Measurements from ENCODE around the gene RHOC. TPM values are rescaled to one million over a fixed set of nuclear protein-coding genes. Genes with fewer than 3 reads are reported as not detected.
A peak's percentile ranks its signal among the peaks of the same experiment; 100 is the strongest.
"Not testable (repeated sequence)": the region's sequence is repeated elsewhere in the genome, so short reads cannot be mapped to it uniquely, and the experiment has no call there.

RHOC gene
- total and polyA plus RNA-seq, 8 donors: 44.0 to 105 (median 73.8) TPM

GRCh38 chr1:112727716-112728115, 20.8 kb upstream of the RHOC start:
- Histone ChIP-seq H3K36me3 (no peaks in the 10 kb centered on the region), H3K4me3 (no peak overlapping the region), H3K4me1 (no peaks in the 10 kb centered on the region), H3K27ac (no peak overlapping the region), H3K9me3 (no peaks in the 10 kb centered on the region), H3K27me3 (no peaks in the 10 kb centered on the region)
- no peak for FAIRE-seq
- TF ChIP-seq, protein P1, sequence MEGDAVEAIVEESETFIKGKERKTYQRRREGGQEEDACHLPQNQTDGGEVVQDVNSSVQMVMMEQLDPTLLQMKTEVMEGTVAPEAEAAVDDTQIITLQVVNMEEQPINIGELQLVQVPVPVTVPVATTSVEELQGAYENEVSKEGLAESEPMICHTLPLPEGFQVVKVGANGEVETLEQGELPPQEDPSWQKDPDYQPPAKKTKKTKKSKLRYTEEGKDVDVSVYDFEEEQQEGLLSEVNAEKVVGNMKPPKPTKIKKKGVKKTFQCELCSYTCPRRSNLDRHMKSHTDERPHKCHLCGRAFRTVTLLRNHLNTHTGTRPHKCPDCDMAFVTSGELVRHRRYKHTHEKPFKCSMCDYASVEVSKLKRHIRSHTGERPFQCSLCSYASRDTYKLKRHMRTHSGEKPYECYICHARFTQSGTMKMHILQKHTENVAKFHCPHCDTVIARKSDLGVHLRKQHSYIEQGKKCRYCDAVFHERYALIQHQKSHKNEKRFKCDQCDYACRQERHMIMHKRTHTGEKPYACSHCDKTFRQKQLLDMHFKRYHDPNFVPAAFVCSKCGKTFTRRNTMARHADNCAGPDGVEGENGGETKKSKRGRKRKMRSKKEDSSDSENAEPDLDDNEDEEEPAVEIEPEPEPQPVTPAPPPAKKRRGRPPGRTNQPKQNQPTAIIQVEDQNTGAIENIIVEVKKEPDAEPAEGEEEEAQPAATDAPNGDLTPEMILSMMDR (IDR thresholded peaks at IDR 0.05): no peak
- no peak for DNase-seq
- ATAC-seq: no peak
- intact Hi-C loops (cut with DNase I): no loop called here
- 50 to 70% methylated on average over 2 of the region's 2 CpGs for WGBS, 2 donors

DNA sequence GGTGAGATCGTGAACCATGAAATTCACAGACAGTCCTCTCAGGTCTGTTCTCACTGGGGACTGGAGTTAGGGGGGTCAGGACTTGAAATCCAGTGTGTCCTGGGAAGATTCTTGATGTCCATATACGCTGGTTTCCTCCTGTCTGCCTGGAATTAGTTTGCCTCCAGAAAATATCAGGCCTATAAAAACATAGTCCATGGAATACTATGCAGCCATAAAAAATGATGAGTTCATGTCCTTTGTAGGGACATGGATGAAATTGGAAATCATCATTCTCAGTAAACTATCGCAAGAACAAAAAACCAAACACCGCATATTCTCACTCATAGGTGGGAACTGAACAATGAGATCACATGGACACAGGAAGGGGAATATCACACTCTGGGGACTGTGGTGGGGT, 17.3 kb upstream of the RHOC start:
- not testable (repeated sequence) for ATAC-seq, H3K27me3 ChIP-seq, DNase-seq, H3K4me1 ChIP-seq, H3K27ac ChIP-seq, H3K36me3 ChIP-seq, H3K4me3 ChIP-seq, FAIRE-seq, H3K9me3 ChIP-seq
- 86 to 93% methylated on average over 2 of the region's 4 CpGs for WGBS, 2 donors
- intact Hi-C loops (cut with DNase I): loop anchor here in 1 of 3 donors (5.0 kb wide), 1 partner anchor 78 kb away; no protein-coding TSS in a partner anchor

DNA sequence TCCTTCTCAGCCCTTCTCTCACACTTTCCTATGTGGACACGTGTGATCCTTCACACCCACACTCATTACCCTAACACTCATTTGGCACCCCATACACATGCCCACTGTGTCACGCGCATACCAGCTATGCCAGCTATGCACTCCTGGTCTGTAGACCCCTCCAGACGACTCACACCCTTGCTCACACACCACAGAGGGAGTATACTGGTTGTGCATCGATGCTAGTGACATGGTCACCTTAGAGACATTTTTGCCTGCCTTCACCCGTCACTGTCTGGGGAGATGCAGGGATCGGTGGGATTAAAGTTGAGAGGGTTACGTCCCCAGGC, 16.5 kb upstream of the RHOC start:
- no peak for ATAC-seq
- H3K27ac ChIP-seq: no peak overlapping the region
- H3K4me3 ChIP-seq: no peak overlapping the region
- H3K9me3 ChIP-seq: no peaks in the 10 kb centered on the region
- no peak for FAIRE-seq
- 77 to 85% methylated on average over 8 of the region's 8 CpGs for WGBS, 2 donors
- H3K4me1 ChIP-seq: peaks cover 0 to 3% (median 0%) of the 10 kb centered on the region in 3 donors
- DNase-seq: no peak
- H3K27me3 ChIP-seq: no peaks in the 10 kb centered on the region
- intact Hi-C loops (cut with DNase I): loop anchor here in 1 of 3 donors (5.0 kb wide), 1 partner anchor 79 kb away; no protein-coding TSS in a partner anchor
- no peaks in the 10 kb centered on the region for H3K36me3 ChIP-seq
- TF ChIP-seq, protein P1 (IDR thresholded peaks at IDR 0.05): no peak

DNA sequence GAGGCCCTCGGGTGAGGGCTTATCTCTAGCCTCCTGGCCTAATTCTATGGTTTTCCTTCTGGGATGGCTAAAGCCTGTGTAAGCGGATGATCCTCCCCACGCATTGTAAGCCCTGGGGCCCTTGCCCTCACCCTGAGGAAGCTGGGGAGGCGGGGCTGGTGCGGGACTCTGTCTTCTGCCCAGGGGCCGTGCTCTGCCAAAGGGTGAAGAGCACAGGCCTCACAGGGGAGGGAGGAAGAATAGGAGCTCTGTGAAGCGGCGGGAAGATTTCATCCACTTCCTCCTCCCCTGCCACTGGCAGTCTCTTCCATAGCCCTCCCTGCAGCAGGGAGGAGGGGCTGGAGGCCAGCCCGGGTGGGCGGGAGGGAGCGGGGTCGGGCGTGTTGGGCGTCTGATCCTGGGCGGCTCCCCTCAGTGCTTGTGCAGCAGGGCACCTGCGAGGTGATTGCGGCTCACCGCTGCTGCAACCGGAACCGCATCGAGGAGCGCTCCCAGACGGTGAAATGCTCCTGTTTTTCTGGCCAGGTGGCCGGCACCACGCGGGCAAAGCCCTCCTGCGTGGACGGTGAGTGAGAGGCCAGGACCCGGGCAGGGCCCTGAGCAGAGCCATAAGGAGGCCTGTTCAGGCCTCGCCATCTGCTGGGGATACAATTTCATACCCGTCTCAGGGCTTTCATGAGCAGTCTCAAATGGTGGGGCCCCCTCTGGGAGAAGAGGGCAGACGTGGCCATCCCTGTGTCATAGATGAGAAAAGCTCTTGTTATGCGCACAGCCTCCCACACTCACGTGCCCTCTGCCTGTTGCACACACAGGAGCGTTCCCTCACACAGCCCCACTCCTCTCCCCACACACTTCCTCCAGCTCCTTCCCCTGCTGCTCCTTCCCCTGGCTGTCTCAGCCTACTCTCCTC, 15.9 kb upstream of the RHOC start:
- 48 to 51% methylated on average over 35 of the region's 35 CpGs for WGBS, 2 donors
- FAIRE-seq: no peak
- TF ChIP-seq, protein P1 (IDR thresholded peaks at IDR 0.05): no peak
- Histone ChIP-seq H3K27ac (no peak overlapping the region), H3K36me3 (no peaks in the 10 kb centered on the region), H3K4me3 (no peak overlapping the region), H3K4me1 (peaks cover 0 to 3% (median 0%) of the 10 kb centered on the region in 3 donors), H3K9me3 (no peaks in the 10 kb centered on the region), H3K27me3 (no peaks in the 10 kb centered on the region)
- ATAC-seq: peak in 3 of 4 donors; percentile 28 to 58 (median 50)
- intact Hi-C loops (cut with DNase I): loop anchor here in 1 of 3 donors (5.0 kb wide), 1 partner anchor 79 kb away; no protein-coding TSS in a partner anchor
- DNase-seq: no peak

- no peaks in the 10 kb centered on the region for H3K27me3 ChIP-seq
- TF ChIP-seq, protein P1 (IDR thresholded peaks at IDR 0.05): no peak
Observed at GRCh38 chr1:112721966-112722524, 15.1 kb upstream of the RHOC start.

DNA sequence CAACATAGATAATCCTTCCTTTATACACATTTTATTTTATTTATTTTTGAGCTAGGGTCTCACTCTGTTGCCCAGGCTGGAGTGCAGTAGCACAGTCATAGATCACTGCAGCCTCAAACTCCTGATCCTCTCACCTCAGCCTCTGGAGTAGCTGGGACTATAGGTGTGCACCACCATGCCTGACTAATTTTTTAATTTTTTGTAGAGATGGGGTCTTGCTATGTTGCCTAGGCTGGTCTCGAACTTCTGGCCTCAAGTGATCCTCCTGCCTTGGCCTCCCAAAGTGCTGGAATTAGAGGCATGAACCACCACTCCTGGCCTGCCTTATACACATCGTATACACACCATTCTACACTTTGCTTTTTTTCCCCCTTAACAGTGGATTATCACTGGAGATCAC, 14.4 kb upstream of the RHOC start:
- not testable (repeated sequence) for H3K36me3 ChIP-seq, DNase-seq, H3K4me3 ChIP-seq, H3K27me3 ChIP-seq, H3K27ac ChIP-seq, ATAC-seq, H3K9me3 ChIP-seq, H3K4me1 ChIP-seq, FAIRE-seq
- intact Hi-C loops (cut with DNase I): loop anchor here in 2 of 3 donors (2.0 to 5.0 kb wide), 2 partner anchors 81 to 82 kb away; no protein-coding TSS in a partner anchor
- WGBS, 2 donors: 89 to 91% methylated on average over 2 of the region's 2 CpGs

More at GRCh38 chr1:112721966-112722524, 15.1 kb upstream of the RHOC start:
- peaks cover 0 to 3% (median 0%) of the 10 kb centered on the region in 3 donors for H3K4me1 ChIP-seq
- FAIRE-seq (no peak), ATAC-seq (peak in 3 of 4 donors; percentile 33 to 79 (median 64)), DNase-seq (peak in 4 of 6 donors; percentile 34 to 79 (median 46))
- no peaks in the 10 kb centered on the region for H3K9me3 ChIP-seq
- WGBS, 2 donors: 31 to 36% methylated on average over 10 of the region's 10 CpGs
- no peak overlapping the region for H3K4me3 ChIP-seq
- intact Hi-C loops (cut with DNase I): loop anchor here in 2 of 3 donors (2.0 to 5.0 kb wide), 2 partner anchors 80 to 81 kb away; no protein-coding TSS in a partner anchor
- H3K27ac ChIP-seq: no peak overlapping the region
- no peaks in the 10 kb centered on the region for H3K36me3 ChIP-seq

Measured in pancreas (tissue), 10 donors.